Renal pelvis (tissue), 12 donors: ENCODE results near the gene IFFO2. TPM values are rescaled to one million over a fixed set of nuclear protein-coding genes. Genes with fewer than 3 reads are reported as not detected.

Experiments used
- DNase-seq: peaks from one replicate; pipeline ENCODE4 v3.0.0-alpha.2; 2013
- long read RNA-seq, 16 experiments: transcript quantifications; one replicate each; lab custom pipeline, GENCODE V29; 2026
- polyA plus RNA-seq, 3 donors: library from polyadenylated mRNA; unstranded; fragments of 120-200 nt; gene quantifications; one replicate each; pipeline ENCODE4 v1.2.1, GENCODE V29; 2013; ENCODE audit not compliant: insufficient read length in 3 of 3

The IFFO2 gene
- 10 to 100 TPM; 27.9 to 31.4 (median 29.8) TPM for polyA plus RNA-seq
- long read RNA-seq, donor 1, full-length matches to known transcripts: 2 of 2 reads
- long read RNA-seq, donor 1, partial matches to known transcripts: 0 of 2 reads
- long read RNA-seq, donor 1, other reads (novel, unspliced or antisense): 0 of 2 reads
- long read RNA-seq, donor 2, full-length matches to known transcripts: 5 of 5 reads
- long read RNA-seq, donor 2, partial matches to known transcripts: 0 of 5 reads
- long read RNA-seq, donor 2, other reads (novel, unspliced or antisense): 0 of 5 reads
- long read RNA-seq, donor 3, partial matches to known transcripts: 0 of 1 reads
- long read RNA-seq, donor 3, other reads (novel, unspliced or antisense): 0 of 1 reads
- long read RNA-seq, donor 4, full-length matches to known transcripts: 1 of 1 reads
- long read RNA-seq, donor 4, partial matches to known transcripts: 0 of 1 reads
- long read RNA-seq, donor 4, other reads (novel, unspliced or antisense): 0 of 1 reads
- long read RNA-seq, donor 5, full-length matches to known transcripts: 2 of 2 reads
- long read RNA-seq, donor 5, partial matches to known transcripts: 0 of 2 reads
- long read RNA-seq, donor 5, other reads (novel, unspliced or antisense): 0 of 2 reads
- long read RNA-seq, donor 6, full-length matches to known transcripts: 1 of 1 reads
- long read RNA-seq, donor 6, partial matches to known transcripts: 0 of 1 reads
- long read RNA-seq, donor 6, other reads (novel, unspliced or antisense): 0 of 1 reads
- long read RNA-seq, donor 7, full-length matches to known transcripts: 5 of 5 reads
- long read RNA-seq, donor 7, partial matches to known transcripts: 0 of 5 reads
- long read RNA-seq, donor 7, other reads (novel, unspliced or antisense): 0 of 5 reads
- long read RNA-seq, donor 8, full-length matches to known transcripts: 1 of 1 reads
- long read RNA-seq, donor 8, partial matches to known transcripts: 0 of 1 reads
- long read RNA-seq, donor 8, other reads (novel, unspliced or antisense): 0 of 1 reads
- long read RNA-seq, donor 9, full-length matches to known transcripts: 3 of 3 reads
- long read RNA-seq, donor 9, partial matches to known transcripts: 0 of 3 reads
- long read RNA-seq, donor 9, other reads (novel, unspliced or antisense): 0 of 3 reads
- long read RNA-seq, donor 10, full-length matches to known transcripts: 5 of 5 reads
- long read RNA-seq, donor 10, partial matches to known transcripts: 0 of 5 reads
- long read RNA-seq, donor 10, other reads (novel, unspliced or antisense): 0 of 5 reads
- long read RNA-seq, donor 11, full-length matches to known transcripts: 1 of 1 reads
- long read RNA-seq, donor 11, partial matches to known transcripts: 0 of 1 reads
- long read RNA-seq, donor 11, other reads (novel, unspliced or antisense): 0 of 1 reads
- long read RNA-seq, donor 12, full-length matches to known transcripts: 6 of 6 reads
- long read RNA-seq, donor 12, partial matches to known transcripts: 0 of 6 reads
- long read RNA-seq, donor 12, other reads (novel, unspliced or antisense): 0 of 6 reads
- long read RNA-seq, donor 13, full-length matches to known transcripts: 3 of 3 reads
- long read RNA-seq, donor 13, partial matches to known transcripts: 0 of 3 reads
- long read RNA-seq, donor 13, other reads (novel, unspliced or antisense): 0 of 3 reads
- long read RNA-seq, donor 14: 0 reads
- long read RNA-seq, donor 15, full-length matches to known transcripts: 2 of 2 reads
- long read RNA-seq, donor 15, partial matches to known transcripts: 0 of 2 reads
- long read RNA-seq, donor 15, other reads (novel, unspliced or antisense): 0 of 2 reads
- long read RNA-seq, donor 16, full-length matches to known transcripts: 4 of 4 reads
- long read RNA-seq, donor 16, partial matches to known transcripts: 0 of 4 reads
- long read RNA-seq, donor 16, other reads (novel, unspliced or antisense): 0 of 4 reads

- DNase-seq: peak; percentile 94
Observed at GRCh38 chr1:18956193-18957135, at the start of gene IFFO2. Gene IFFO2 (minus strand): TSS chr1:18956676. CDS start chr1:18956332, 344 bp downstream.

- no peak for DNase-seq
Observed at GRCh38 chr1:19006000-19006399, 49.5 kb upstream of the IFFO2 start.

- DNase-seq: no peak
Observed at GRCh38 chr1:19003371-19004290, 47.2 kb upstream of the IFFO2 start.

GRCh38 chr1:19000065-19000464 lies 43.6 kb upstream of the IFFO2 start:
- DNase-seq: no peak

GRCh38 chr1:18999359-18999758 lies 42.9 kb upstream of the IFFO2 start:
- DNase-seq: no peak

GRCh38 chr1:18998016-18998724 lies 41.7 kb upstream of the IFFO2 start:
- DNase-seq: no peak

GRCh38 chr1:18997508-18997907 lies 41.0 kb upstream of the IFFO2 start:
- DNase-seq: no peak

GRCh38 chr1:18996548-18997177 lies 40.2 kb upstream of the IFFO2 start:
- no peak for DNase-seq

GRCh38 chr1:18994381-18994780 lies 37.9 kb upstream of the IFFO2 start:
- no peak for DNase-seq

- no peak for DNase-seq
Observed at GRCh38 chr1:18992646-18993045, 36.2 kb upstream of the IFFO2 start.

- no peak for DNase-seq
Observed at GRCh38 chr1:18991585-18991984, 35.1 kb upstream of the IFFO2 start.

GRCh38 chr1:18989896-18990295 lies 33.4 kb upstream of the IFFO2 start:
- DNase-seq: no peak

- no peak for DNase-seq
Observed at GRCh38 chr1:18989176-18989799, 32.8 kb upstream of the IFFO2 start.

- DNase-seq: no peak
Observed at GRCh38 chr1:18981242-18981641, 24.8 kb upstream of the IFFO2 start.

GRCh38 chr1:18978706-18979105 lies 22.2 kb upstream of the IFFO2 start:
- DNase-seq: no peak

GRCh38 chr1:18977428-18977827 lies 21.0 kb upstream of the IFFO2 start:
- DNase-seq: no peak
